HT-29 (cell line): ENCODE data around the gene RRP12. TPM values are rescaled to one million over a fixed set of nuclear protein-coding genes. Genes with fewer than 3 reads are reported as not detected.
"Not testable (repeated sequence)": the region's sequence is repeated elsewhere in the genome, so short reads cannot be mapped to it uniquely, and the experiment has no call there.

Experiments used
- DNase-seq: peaks from one replicate; pipeline ENCODE4 v3.0.0-alpha.2; 2015; ENCODE audit warnings: low spot score
- total RNA-seq: library from RNA; depleted of rRNA; stranded (reverse); fragments of >200 nt; shearing (Covaris generic); gene quantifications from 2 replicates; pipeline ENCODE4 v1.2.3, GENCODE V29; 2014; rRNA removed

RRP12 gene, protein sequence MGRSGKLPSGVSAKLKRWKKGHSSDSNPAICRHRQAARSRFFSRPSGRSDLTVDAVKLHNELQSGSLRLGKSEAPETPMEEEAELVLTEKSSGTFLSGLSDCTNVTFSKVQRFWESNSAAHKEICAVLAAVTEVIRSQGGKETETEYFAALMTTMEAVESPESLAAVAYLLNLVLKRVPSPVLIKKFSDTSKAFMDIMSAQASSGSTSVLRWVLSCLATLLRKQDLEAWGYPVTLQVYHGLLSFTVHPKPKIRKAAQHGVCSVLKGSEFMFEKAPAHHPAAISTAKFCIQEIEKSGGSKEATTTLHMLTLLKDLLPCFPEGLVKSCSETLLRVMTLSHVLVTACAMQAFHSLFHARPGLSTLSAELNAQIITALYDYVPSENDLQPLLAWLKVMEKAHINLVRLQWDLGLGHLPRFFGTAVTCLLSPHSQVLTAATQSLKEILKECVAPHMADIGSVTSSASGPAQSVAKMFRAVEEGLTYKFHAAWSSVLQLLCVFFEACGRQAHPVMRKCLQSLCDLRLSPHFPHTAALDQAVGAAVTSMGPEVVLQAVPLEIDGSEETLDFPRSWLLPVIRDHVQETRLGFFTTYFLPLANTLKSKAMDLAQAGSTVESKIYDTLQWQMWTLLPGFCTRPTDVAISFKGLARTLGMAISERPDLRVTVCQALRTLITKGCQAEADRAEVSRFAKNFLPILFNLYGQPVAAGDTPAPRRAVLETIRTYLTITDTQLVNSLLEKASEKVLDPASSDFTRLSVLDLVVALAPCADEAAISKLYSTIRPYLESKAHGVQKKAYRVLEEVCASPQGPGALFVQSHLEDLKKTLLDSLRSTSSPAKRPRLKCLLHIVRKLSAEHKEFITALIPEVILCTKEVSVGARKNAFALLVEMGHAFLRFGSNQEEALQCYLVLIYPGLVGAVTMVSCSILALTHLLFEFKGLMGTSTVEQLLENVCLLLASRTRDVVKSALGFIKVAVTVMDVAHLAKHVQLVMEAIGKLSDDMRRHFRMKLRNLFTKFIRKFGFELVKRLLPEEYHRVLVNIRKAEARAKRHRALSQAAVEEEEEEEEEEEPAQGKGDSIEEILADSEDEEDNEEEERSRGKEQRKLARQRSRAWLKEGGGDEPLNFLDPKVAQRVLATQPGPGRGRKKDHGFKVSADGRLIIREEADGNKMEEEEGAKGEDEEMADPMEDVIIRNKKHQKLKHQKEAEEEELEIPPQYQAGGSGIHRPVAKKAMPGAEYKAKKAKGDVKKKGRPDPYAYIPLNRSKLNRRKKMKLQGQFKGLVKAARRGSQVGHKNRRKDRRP (N-terminal part only)
- total RNA-seq, result 67.7 and 76.2 TPM in 2 replicates

GRCh38 chr10:97400665-97401454 lies at the start of gene RRP12:
Gene RRP12 (minus strand): TSS chr10:97401340. CDS start chr10:97401231, 109 bp downstream.
- peak; percentile 99 for DNase-seq

DNA sequence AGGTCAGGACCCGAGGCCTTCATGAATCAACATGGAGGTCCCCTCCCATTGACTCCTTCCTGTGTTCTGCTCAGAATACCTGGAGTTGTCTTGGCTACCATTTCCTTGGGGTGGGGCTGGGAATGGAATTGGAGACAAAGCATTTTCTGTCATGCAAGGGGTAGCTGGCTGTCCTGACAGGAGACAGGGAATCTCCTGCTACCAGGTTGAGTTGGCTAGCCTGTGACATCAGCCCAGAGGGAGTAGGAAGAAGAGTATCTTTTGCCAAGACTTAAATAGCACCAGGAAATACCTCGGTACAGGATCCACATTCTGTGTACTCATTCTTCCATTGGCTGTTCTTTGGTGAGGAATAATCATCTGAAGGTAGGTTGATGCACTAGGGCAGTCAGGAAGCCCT lies 49.7 kb upstream of the RRP12 start:
- no peak for DNase-seq

DNA sequence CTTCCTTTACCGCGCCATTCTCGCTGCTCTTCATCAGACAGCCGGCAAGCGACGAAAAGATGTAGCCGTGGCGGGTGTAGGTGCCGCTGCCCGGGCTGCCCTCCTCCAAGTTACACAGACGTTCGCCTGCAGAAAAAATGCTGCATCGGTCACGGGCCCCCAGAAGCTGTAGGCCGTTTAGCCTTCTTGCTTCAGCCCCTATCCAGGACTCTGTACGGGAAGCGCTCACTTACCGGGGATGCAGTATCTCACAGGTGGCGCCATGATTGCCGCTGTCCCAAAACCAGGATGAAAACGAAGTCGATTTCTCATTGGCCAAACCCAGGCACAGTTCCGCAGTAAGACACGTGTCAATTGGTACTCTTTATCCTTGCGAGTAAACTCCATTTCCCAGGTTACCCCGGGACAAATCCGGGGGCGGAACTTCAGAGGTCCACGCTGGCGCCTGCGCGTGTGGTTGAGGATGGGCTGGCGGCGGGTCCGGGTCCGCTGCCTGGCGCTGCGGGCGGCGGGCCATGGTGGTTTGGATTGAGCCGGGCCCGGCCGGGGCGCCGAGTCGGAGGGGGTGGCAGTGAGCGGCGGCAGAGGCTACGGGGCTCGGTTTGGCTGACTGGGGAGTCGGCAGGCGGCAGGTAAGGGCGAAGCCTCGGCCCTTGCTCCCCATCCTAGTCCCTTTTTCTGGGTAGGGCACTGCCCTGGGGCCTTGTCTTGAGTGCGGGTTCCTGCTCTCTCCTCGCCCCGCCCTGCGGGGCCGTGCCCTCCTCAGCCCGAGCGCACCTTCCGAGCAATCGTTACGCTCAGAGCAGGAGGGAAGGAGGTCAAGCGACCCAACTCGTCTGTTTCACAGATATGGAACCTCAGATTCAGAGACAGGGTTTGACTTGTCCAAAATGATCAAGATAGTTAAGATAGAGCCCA lies 44.8 kb upstream of the RRP12 start, which contains the start of the genes EXOSC1 and ZDHHC16:
EXOSC1 (minus strand) TSS at position 285 of the 918 bp plus-strand sequence; CDS start at position 264, 21 bp downstream.
ZDHHC16 (plus strand) TSS at position 454 of the 918 bp plus-strand sequence. CDS start 5,501 bp downstream, outside the sequence.
- peak; percentile 89 for DNase-seq

GRCh38 chr10:97445357-97445721 lies 44.2 kb upstream of the RRP12 start:
- DNase-seq, result no peak

DNA sequence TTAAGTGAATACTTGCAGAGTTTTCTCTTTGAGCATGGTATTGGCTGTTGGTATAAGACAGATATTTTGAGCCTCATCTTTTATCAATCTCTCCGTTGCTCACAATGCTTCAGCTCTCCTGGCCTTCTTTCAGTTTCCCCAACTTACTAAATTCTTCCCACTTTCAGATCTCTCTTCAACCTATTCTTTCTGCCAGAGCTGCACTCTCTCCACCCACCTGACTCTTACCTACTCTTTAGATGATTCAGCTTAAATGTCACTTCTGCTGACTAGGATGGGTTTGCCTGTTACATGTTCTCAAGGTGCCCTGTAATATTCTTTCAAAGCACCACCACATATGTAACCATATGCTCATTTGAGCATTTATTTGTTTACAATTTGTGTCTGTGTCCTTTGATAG lies 43.1 kb upstream of the RRP12 start:
- no peak for DNase-seq

DNA sequence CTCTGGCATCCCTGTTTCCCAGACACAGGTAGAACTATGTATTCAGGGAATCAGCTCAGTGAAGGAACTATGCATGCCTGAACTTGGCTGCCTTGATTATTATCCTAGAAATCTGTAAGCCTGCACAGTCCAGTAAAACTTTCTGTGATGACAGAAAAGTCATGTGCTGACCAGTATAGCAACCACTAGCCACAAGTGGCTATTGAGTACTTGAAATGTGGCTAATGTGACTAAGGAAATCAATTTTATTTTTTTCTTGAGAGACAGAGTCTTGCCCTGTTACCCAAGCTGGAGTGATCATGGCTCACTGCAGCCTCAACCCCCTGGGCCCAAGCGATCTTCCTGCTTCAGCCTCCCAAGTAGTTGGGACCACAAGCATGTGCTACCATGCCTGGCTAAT lies 41.1 kb upstream of the RRP12 start:
- DNase-seq, result no peak

DNA sequence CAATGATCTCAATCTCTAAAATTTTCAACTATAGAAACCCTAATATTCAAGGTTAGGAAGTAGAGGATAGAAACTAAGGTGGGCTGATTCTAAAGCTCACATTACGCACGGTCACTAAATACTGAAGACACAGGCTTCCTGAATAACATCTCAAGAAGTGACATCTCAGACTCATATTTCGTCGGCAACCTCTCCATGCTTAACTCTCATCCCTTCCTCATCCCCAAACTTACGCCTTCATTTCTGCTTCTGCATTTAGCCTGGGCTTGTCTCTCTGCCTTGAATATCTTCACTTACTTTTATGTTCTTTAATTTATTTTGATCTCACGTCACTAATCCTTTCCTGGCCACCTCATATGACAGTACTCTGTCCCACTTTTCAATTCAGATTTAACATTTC lies 34.1 kb upstream of the RRP12 start:
- no peak for DNase-seq

DNA sequence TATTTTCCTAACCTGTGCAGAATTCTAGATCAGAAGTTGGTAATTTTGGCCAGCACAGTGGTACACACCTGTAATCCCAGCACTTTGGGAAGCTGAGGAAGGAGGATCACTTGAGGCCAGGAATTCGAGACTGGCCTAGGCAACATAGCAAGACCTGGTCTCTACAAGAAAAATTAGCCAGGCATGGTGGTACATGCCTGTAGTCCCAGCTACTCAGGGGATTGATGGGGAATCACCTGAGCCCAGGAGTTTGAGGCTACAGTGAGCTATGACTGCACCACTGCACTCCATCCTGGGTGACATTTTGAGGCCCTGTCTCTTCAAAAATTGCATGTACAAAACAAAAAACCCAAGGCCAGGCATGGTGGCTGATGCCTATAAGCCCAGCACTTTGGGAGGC lies 33.4 kb upstream of the RRP12 start:
- DNase-seq, result no peak

- peak; percentile 16 for DNase-seq
Observed at GRCh38 chr10:97434055-97434454, 32.9 kb upstream of the RRP12 start.

DNA sequence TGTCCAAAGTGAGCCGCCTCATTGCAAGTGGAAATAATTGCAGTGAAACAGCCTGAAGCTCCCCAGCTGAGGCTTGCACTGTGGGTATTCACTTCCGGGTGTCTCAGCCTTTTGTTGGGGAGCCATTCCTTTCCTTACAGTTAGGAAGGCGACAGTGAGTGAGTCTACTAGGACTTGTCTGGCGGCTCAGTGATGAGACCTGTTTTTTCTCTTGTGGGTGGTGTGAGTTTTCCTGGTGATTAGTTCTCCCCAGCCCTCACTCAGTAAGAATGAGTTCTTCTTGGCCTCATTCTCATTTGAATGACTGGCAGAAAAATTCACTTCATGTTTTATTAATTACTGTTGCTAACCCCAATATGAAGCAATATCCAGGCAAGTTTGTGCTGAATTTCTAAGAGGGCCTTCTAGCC lies 27.4 kb upstream of the RRP12 start:
- no peak for DNase-seq

DNA sequence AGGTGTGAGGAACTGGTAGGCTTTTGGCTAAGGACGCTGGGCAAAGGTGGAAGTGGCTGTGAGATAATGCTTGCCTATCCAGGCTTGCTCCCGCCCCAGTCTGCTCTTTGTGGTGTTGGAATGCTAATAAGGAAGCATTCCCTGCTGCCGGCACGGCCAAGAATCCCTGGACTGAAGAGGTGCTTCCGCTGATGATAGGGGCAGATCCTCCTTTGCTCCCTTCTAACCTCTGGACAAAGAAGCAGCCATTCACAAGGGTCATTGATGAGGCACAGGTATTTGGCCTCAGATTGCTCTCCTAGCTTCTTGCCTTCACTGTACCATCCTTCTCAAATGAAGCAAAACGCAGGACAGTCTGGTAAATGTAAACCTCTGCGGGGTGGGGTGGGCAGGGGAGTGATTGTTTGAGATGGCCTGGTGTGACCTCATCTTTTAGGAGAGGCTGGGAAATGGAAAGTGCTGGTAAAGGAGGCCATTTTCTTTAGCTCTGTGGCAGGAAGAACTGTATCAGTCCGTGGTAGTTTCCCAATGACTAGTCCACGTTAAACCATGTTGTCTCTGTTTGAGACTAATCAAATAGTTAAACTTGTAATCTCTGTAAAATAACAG lies 26.5 kb upstream of the RRP12 start:
- peak; percentile 79 for DNase-seq

- DNase-seq, result peak; percentile 62
Observed at GRCh38 chr10:97426776-97427570, 25.8 kb upstream of the RRP12 start.

DNA sequence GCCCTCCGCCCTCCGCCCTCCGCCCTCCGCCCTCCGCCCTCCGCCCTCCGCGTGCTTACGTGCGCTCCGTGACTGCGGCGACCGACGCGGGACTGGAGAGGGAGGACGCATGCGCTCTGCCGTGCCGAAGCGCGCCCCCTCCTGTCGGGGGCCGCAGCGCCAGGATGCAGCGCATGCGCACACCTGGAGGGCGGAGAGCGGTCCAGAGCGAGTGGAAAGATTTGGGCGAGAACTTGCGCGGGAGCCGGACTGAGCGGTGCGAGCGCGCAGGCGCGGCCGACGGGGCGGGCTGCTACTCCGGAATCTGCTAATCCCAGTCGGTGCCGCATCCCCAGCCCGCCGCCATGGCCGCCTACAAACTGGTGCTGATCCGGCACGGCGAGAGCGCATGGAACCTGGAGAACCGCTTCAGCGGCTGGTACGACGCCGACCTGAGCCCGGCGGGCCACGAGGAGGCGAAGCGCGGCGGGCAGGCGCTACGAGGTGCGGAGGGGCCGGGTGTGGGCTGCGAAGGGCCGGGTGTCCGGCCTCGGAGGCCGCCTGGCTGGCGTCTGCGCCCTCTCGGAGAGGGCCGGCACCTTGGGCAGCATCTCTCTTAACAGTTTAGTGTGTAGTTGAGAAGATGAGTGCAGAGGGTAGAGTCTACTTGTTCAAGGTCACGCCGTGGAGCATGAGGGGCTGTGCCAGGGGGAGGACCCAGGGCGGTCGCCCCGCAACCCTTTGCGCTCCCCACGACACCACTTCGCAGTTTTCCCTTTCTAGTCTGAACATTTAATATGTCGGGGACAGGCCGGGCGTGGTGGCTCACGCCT lies 25.0 kb upstream of the RRP12 start, which contains the start of gene PGAM1:
PGAM1 (plus strand) TSS at position 228 of the 812 bp plus-strand sequence; CDS start at position 345, 117 bp downstream.
- peak; percentile 98 for DNase-seq

GRCh38 chr10:97423757-97424098 lies 22.6 kb upstream of the RRP12 start:
- DNase-seq, result not testable (repeated sequence)

DNA sequence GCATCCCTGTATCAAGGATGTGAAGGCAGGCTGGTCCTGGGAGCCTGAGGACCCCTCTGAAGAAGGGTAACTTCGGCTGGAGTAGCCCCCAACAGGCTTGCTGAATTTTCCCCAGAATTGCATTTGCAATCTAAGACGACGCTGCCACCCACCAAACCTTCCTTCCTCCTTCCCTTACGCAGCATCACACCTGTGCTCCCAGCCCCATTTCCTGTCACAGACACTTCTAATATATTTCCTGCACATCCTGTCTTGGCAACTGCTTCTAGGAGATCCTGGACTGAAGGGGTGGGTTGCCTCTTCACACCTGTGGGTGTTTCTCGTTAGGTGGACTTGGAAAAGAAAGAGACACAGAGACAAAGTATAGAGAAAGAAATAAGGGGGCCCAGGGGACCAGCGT lies 15.4 kb upstream of the RRP12 start:
- DNase-seq, result no peak

GRCh38 chr10:97412891-97413304 lies 11.8 kb upstream of the RRP12 start:
- DNase-seq, result no peak

DNA sequence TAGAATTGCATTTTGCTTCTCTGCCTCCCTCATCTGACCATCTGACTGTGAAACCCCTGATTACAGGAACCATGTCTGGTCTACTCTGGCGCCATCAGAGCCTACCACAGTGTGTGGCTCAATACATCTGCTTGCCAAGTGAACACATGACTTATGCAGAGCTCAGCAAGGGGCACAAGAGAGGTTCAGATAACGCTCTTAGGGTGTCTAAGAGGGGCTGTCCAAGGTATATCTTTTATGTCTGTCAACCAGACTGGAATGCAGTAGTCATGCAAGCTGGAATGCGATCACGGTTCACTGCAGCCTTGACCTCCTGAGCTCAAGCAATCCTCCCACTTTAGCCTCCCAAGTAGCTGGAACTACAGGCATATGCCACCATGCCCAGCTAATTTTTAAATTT lies 10.3 kb upstream of the RRP12 start:
- no peak for DNase-seq
